Thoracic aorta (tissue), 2 donors: ENCODE data around the gene LCP1. TPM values are rescaled to one million over a fixed set of nuclear protein-coding genes. Genes with fewer than 3 reads are reported as not detected.

Source experiments
- ATAC-seq: fragments of 150-250 bp; one replicate; pipeline ENCODE4 v1.8.0; 2017; ENCODE audit warnings: low read depth; ENCODE audit not compliant: insufficient number of reproducible peaks, low FRiP score
- DNase-seq: peaks from one replicate; pipeline ENCODE4 v3.0.0-alpha.2; 2020; ENCODE audit warnings: low spot score
- H3K27ac ChIP-seq, 2 donors: fragments of 200-600 bp; sonication (generic); 1 replicate in 1 of 2; 2 replicates in 1 of 2; pipeline ENCODE4 v1.5.1; 2016; ENCODE audit warnings: mild to moderate bottlenecking in 2 of 2, moderate library complexity in 2 of 2
- H3K27me3 ChIP-seq: fragments of 200-600 bp; sonication (generic); replicated peaks from 2 replicates; pipeline ENCODE4 v1.6.0; 2016; ENCODE audit warnings: mild to moderate bottlenecking; ENCODE audit not compliant: insufficient read depth
- H3K36me3 ChIP-seq: fragments of 200-600 bp; sonication (generic); one replicate; pipeline ENCODE4 v1.5.1; 2016
- H3K4me1 ChIP-seq, 2 donors: fragments of 200-600 bp; sonication (generic); 1 replicate in 1 of 2; 2 replicates in 1 of 2; pipeline versions ENCODE4 v1.5.1 to v1.6.0; 2016; ENCODE audit warnings: low read depth in 2 of 2, mild to moderate bottlenecking in 1 of 2; ENCODE audit not compliant: control insufficient read depth in 1 of 2
- H3K4me3 ChIP-seq: fragments of 200-600 bp; sonication (generic); 2 replicates; pipeline ENCODE4 v1.5.1; 2016; ENCODE audit warnings: mild to moderate bottlenecking
- H3K9me3 ChIP-seq: fragments of 200-600 bp; sonication (generic); 2 replicates; pipeline ENCODE4 v1.5.1; 2016
- total RNA-seq, 2 donors: library from RNA; depleted of rRNA; stranded (reverse); fragments of >200 nt; gene quantifications; one replicate each; pipeline versions ENCODE4 v1.1.0 to v1.2.3, GENCODE V29; 2016
- TF ChIP-seq, protein P1 (sequence below): fragments of 200-600 bp; sonication (generic); IDR thresholded peaks from one replicate; pipeline ENCODE4 v1.5.1; 2019; ENCODE audit warnings: antibody characterized with exemption

Gene LCP1
- total RNA-seq, 2 donors from 2014 or later: 61.7 to 66.3 TPM

DNA sequence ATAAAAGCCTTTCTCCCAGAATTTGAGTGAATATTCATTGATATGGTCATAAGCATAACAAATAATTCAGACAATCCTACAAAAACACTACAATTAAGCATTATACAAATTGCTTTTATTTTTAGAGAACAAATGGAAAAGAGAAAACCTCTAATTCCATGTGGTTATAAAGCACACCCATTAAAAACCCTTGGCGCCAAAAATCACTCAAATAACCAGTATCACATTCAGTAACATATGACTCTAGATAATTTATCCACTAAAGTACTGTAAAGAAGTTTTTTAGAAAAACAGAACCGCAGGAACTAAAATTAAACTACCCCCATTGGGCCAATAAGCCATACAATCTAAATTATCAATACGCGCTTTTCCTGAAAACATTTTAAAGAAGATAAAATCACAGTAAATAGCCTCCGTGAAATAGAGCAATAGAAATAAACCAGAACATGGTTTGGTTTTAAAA, 569 bp downstream of the LCP1 start:
- ATAC-seq (no peak), DNase-seq (no peak)
- Histone ChIP-seq H3K27ac (no peak overlapping the region), H3K9me3 (no peaks in the 10 kb centered on the region), H3K4me1 (no peaks in the 10 kb centered on the region), H3K36me3 (no peaks in the 10 kb centered on the region), H3K4me3 (peak overlapping the region; percentile 63), H3K27me3 (no peaks in the 10 kb centered on the region)
- TF ChIP-seq, protein P1, sequence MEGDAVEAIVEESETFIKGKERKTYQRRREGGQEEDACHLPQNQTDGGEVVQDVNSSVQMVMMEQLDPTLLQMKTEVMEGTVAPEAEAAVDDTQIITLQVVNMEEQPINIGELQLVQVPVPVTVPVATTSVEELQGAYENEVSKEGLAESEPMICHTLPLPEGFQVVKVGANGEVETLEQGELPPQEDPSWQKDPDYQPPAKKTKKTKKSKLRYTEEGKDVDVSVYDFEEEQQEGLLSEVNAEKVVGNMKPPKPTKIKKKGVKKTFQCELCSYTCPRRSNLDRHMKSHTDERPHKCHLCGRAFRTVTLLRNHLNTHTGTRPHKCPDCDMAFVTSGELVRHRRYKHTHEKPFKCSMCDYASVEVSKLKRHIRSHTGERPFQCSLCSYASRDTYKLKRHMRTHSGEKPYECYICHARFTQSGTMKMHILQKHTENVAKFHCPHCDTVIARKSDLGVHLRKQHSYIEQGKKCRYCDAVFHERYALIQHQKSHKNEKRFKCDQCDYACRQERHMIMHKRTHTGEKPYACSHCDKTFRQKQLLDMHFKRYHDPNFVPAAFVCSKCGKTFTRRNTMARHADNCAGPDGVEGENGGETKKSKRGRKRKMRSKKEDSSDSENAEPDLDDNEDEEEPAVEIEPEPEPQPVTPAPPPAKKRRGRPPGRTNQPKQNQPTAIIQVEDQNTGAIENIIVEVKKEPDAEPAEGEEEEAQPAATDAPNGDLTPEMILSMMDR: no peak

DNA sequence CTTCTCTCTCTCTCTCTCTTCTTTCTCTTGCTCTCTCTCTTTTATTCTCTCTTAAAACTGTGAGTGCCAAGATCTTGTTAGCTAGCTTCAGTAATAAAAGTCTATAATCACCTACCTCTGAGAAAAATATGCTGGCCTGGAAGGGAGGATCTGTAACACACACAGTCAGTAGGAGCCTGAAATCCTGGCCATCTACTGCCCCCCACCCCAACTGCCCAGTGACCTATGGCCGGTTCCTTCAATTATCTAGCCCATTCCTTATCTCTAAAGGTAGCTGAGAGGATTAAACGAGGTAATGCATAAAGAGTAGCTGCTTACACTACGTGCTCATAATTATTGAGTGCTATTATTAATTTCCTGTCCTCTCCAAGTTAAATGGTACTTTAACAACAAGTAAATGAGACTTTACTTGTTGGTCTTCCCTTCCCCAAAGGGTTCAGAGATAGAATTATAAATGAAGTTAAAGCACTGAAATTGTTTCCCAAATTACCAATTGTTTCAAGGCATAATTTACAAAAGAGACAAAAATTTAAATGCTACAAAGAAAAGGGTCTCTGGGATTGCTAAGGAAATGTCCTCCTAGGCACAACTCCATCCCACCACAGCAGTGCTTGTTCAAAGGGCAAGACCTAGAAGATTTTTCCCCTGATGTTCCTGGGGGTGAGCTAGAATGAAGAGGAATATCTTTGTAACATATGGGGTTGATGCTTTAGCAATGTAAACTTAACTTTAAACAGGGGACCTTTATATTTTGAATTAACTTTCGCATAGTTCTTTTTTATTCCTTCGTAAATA, 1.8 kb downstream of the LCP1 start:
- H3K27ac ChIP-seq: peak overlapping the region in 1 of 2 donors; percentile 13
- DNase-seq (no peak), ATAC-seq (no peak)
- no peaks in the 10 kb centered on the region for H3K4me1 ChIP-seq
- TF ChIP-seq, protein P1: no peak
- H3K9me3 ChIP-seq: no peaks in the 10 kb centered on the region
- H3K27me3 ChIP-seq: no peaks in the 10 kb centered on the region
- peak overlapping the region; percentile 63 for H3K4me3 ChIP-seq
- H3K36me3 ChIP-seq: no peaks in the 10 kb centered on the region

DNA sequence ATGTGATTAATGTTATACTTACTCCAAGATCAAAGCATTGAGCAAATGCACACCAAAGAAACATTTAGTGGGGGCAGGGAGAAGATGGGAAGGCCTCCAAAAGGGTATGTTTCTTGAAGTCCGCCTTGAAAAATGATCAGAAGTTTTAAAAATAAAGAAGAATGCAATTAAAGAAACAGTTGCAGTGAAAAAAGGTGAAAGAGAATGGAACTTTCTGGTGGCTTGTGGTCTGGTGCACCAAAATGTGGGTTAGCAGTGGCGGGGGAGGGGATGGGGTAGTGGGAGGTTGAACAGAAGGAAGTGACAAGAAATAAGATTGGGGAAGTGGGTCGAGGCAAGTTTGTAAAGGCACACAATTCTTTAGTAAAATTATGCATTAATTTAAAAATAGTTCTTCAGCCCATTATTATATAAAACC, 2.5 kb downstream of the LCP1 start:
- DNase-seq (peak; percentile 15), ATAC-seq (no peak)
- H3K27ac ChIP-seq: no peak overlapping the region
- H3K27me3 ChIP-seq: no peaks in the 10 kb centered on the region
- H3K9me3 ChIP-seq: no peaks in the 10 kb centered on the region
- no peaks in the 10 kb centered on the region for H3K4me1 ChIP-seq
- peak overlapping the region; percentile 48 for H3K4me3 ChIP-seq
- TF ChIP-seq, protein P1: no peak
- no peaks in the 10 kb centered on the region for H3K36me3 ChIP-seq

DNA sequence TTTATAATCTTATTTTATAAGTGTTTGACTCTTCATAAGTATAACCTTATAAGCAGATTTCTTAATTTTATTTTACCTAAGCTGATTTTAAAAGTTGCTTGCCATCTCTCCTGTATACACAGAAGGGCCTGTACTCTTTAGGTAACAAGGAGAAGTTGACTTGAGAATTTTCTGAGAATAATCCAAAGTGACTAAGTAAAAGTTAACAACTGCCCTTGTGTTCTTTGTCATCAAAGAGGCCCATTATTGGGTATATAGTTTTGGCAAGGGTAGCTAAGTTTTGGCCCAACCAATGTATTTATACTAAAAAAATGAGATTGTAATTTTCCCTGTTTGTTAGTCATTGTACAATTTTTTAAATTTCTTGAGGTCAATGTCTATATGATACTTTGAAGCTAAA, 3.2 kb downstream of the LCP1 start:
- H3K36me3 ChIP-seq: no peaks in the 10 kb centered on the region
- no peak for ATAC-seq
- no peaks in the 10 kb centered on the region for H3K9me3 ChIP-seq
- peak overlapping the region; percentile 48 for H3K4me3 ChIP-seq
- H3K4me1 ChIP-seq: no peaks in the 10 kb centered on the region
- DNase-seq: no peak
- TF ChIP-seq, protein P1: no peak
- H3K27me3 ChIP-seq: no peaks in the 10 kb centered on the region
- H3K27ac ChIP-seq: no peak overlapping the region

DNA sequence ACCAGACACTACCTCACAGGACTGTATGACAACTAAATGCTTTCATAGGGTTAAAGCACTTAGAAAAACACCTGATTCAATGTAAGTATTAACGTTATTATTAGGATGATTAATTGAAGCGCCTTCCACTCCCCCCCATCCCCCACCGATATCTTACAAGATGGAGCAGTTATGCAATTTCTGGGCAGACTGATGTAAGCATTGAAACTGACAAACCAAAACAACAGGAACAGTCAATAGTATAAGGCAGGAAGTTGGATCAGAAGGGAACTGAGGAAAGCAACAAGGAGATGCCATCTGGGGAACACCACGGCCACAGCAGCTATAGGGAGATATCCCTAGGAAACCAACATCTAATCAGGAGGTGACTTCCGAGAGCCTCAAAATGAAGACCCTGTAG, 3.8 kb downstream of the LCP1 start:
- Histone ChIP-seq H3K36me3 (no peaks in the 10 kb centered on the region), H3K4me3 (peak overlapping the region; percentile 48), H3K4me1 (no peaks in the 10 kb centered on the region), H3K27me3 (no peaks in the 10 kb centered on the region), H3K9me3 (no peaks in the 10 kb centered on the region), H3K27ac (no peak overlapping the region)
- DNase-seq (no peak), ATAC-seq (no peak)
- TF ChIP-seq, protein P1: no peak
